Peyer's patch (tissue), 4 donors: ENCODE measurements around the gene SMIM36.

Experiments used
- POLR2A ChIP-seq, 2 donors: fragments of 450-650 bp; IDR thresholded peaks; one replicate each; pipeline ENCODE4 v1.5.1; 2017; ENCODE audit warnings: antibody characterized with exemption in 2 of 2, mild to moderate bottlenecking in 2 of 2, moderate library complexity in 2 of 2
- TF ChIP-seq, protein P1 (sequence below), 6 experiments: fragments of 450-650 bp in 4 of 6; fragments of 200-600 bp in 2 of 6; sonication (generic) in 1 of 6; IDR thresholded peaks; one replicate each; pipeline ENCODE4 v1.5.1; 2017 to 2019; ENCODE audit warnings: antibody characterized with exemption in 6 of 6, mild to moderate bottlenecking in 3 of 6, moderate library complexity in 1 of 6

DNA sequence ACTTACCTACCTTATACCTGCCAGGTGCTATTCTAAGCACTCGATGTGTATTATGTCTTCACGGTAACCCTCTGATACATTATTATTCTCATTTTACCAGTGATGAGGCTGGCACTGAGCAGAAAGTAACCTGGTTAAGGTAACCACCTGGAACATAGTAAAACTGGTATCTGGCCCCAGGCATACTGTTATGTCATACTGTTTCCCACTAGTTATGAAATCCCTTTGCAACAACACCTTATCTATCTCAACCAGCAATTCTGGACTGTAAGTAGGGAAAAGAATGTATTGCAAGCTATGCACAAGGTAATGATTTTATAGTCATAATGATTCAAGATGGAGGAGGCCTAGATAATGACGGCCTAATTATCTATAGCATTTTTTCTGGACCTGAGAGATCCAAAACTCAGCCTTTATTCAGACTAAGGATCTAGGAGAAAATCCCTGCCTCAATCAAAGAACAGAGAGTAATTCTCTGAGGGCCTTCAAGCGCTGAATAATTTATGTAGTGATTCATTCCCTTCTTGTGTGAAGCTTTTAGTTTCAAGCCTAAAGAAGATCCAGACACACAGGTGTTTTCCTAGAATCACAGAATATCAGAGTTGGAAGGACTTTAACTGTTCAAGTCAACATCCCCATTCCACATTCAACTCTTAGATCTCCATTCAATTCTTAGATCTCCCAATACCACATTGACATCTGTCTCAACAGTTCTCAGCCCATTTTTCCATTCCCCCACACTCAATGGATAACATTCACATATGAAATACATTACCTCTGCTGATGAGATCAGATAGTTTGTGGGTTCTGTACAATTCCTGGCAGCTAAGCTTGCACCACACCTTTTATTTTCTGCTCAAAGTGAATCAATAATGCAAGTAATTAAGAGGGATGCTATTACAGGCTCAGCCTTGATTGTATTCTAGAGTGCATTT lies 74.8 kb downstream of the SMIM36 start:
- TF ChIP-seq POLR2A (IDR thresholded peaks at IDR 0.05) = no peak
- TF ChIP-seq, protein P1, sequence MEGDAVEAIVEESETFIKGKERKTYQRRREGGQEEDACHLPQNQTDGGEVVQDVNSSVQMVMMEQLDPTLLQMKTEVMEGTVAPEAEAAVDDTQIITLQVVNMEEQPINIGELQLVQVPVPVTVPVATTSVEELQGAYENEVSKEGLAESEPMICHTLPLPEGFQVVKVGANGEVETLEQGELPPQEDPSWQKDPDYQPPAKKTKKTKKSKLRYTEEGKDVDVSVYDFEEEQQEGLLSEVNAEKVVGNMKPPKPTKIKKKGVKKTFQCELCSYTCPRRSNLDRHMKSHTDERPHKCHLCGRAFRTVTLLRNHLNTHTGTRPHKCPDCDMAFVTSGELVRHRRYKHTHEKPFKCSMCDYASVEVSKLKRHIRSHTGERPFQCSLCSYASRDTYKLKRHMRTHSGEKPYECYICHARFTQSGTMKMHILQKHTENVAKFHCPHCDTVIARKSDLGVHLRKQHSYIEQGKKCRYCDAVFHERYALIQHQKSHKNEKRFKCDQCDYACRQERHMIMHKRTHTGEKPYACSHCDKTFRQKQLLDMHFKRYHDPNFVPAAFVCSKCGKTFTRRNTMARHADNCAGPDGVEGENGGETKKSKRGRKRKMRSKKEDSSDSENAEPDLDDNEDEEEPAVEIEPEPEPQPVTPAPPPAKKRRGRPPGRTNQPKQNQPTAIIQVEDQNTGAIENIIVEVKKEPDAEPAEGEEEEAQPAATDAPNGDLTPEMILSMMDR (IDR thresholded peaks at IDR 0.05) = no peak
